Breast epithelium (tissue), 4 donors: ENCODE results near the gene ARF6. TPM values are rescaled to one million over a fixed set of nuclear protein-coding genes. Genes with fewer than 3 reads are reported as not detected.
"Not testable (repeated sequence)": the region's sequence is repeated elsewhere in the genome, so short reads cannot be mapped to it uniquely, and the experiment has no call there.

ENCODE experiments used
- DNase-seq, 2 donors: peaks; one replicate each; pipeline ENCODE4 v3.0.0-alpha.2; 2019; ENCODE audit warnings: low spot score in 2 of 2
- H3K27ac ChIP-seq, 2 donors: fragments of 200-600 bp; sonication (generic) in 1 of 2; one replicate each; pipeline ENCODE4 v1.5.1; 2016 to 2019; ENCODE audit warnings: mild to moderate bottlenecking in 1 of 2
- H3K27me3 ChIP-seq, 2 donors: fragments of 200-600 bp; sonication (generic) in 1 of 2; one replicate each; pipeline versions ENCODE4 v1.5.1 to v1.6.0; 2017 to 2019; ENCODE audit warnings: control low read depth in 1 of 2, mild to moderate bottlenecking in 1 of 2
- H3K36me3 ChIP-seq: fragments of 200-600 bp; one replicate; pipeline ENCODE4 v1.5.1; 2019
- H3K4me1 ChIP-seq, 2 donors: fragments of 200-600 bp; sonication (generic); one replicate each; pipeline ENCODE4 v1.5.1; 2016 to 2019; ENCODE audit warnings: control low read depth in 1 of 2
- H3K4me3 ChIP-seq, 3 donors: fragments of 200-600 bp; sonication (generic); 1 replicate in 2 of 3; 2 replicates in 1 of 3; pipeline ENCODE4 v1.5.1; 2016 to 2019; ENCODE audit warnings: mild to moderate bottlenecking in 3 of 3, moderate library complexity in 2 of 3
- H3K9me3 ChIP-seq, 2 donors: fragments of 200-600 bp; sonication (generic) in 1 of 2; one replicate each; pipeline ENCODE4 v1.5.1; 2016 to 2019; ENCODE audit warnings: control low read depth in 1 of 2
- CTCF ChIP-seq, 3 donors: fragments of 450-650 bp; IDR thresholded peaks; one replicate each; pipeline ENCODE4 v1.5.1; 2016 to 2017; ENCODE audit warnings: antibody characterized with exemption in 3 of 3, mild to moderate bottlenecking in 3 of 3, moderate library complexity in 3 of 3
- POLR2A ChIP-seq: fragments of 450-650 bp; IDR thresholded peaks from one replicate; pipeline ENCODE4 v1.6.1; 2016; ENCODE audit warnings: antibody characterized with exemption, mild to moderate bottlenecking, moderate library complexity
- POLR2AphosphoS5 ChIP-seq, 3 donors: sonication (generic); formaldehyde crosslinking; IDR thresholded peaks; one replicate each; pipeline ENCODE4 v1.6.1; 2017; ENCODE audit warnings: antibody characterized with exemption in 3 of 3
- intact Hi-C: fragments of 100-400 bp; cut with DNase I; formaldehyde crosslinking; loops from one replicate; pipeline ENCODE4 v1.15.1; 2023; ENCODE audit warnings: low total_unique reads
- total RNA-seq, 3 donors: library from RNA; depleted of rRNA; stranded (reverse); fragments of >200 nt; gene quantifications; one replicate each; pipeline ENCODE4 v1.1.0, GENCODE V29; 2016

The ARF6 gene
- total RNA-seq, 3 donors from 2014 or later, result 39.2 to 63.8 (median 44.2) TPM

- intact Hi-C loops, result loop anchor here (10.0 kb wide), 1 partner anchor 217 kb away; no protein-coding TSS in a partner anchor
Observed at GRCh38 chr14:49888293-49888692, 4.6 kb upstream of the ARF6 start.

GRCh38 chr14:49892301-49892635 is 614 bp upstream of the ARF6 start:
- H3K9me3 ChIP-seq, result no peaks in the 10 kb centered on the region
- H3K36me3 ChIP-seq, result no peaks in the 10 kb centered on the region
- DNase-seq, result peak; percentile 65 to 75
- peak overlapping the region; percentile 90 to 98 (median 92) for H3K4me3 ChIP-seq
- TF ChIP-seq POLR2AphosphoS5 (IDR thresholded peaks at IDR 0.05), result no peak
- TF ChIP-seq CTCF (IDR thresholded peaks at IDR 0.05), result peak in 1 of 3 donors; percentile 31
- no peak for TF ChIP-seq POLR2A
- H3K27ac ChIP-seq, result peak overlapping the region; percentile 99
- intact Hi-C loops, result loop anchor here (10.0 kb wide), 1 partner anchor 113 kb away; no protein-coding TSS in a partner anchor
- H3K27me3 ChIP-seq, result no peaks in the 10 kb centered on the region
- peaks cover 0 to 18% of the 10 kb centered on the region in 2 donors for H3K4me1 ChIP-seq

More at GRCh38 chr14:49888293-49888692, 4.6 kb upstream of the ARF6 start:
- no peaks in the 10 kb centered on the region for H3K36me3 ChIP-seq
- H3K4me3 ChIP-seq, result no peak overlapping the region
- H3K9me3 ChIP-seq, result no peaks in the 10 kb centered on the region
- no peaks in the 10 kb centered on the region for H3K4me1 ChIP-seq
- H3K27ac ChIP-seq, result no peak overlapping the region
- no peaks in the 10 kb centered on the region for H3K27me3 ChIP-seq
- no peak for DNase-seq
- TF ChIP-seq POLR2AphosphoS5 (IDR thresholded peaks at IDR 0.05) (no peak), POLR2A (no peak), CTCF (IDR thresholded peaks at IDR 0.05) (no peak)

- TF ChIP-seq POLR2A (no peak), CTCF (IDR thresholded peaks at IDR 0.05) (no peak), POLR2AphosphoS5 (IDR thresholded peaks at IDR 0.05) (no peak)
- peaks cover 0 to 24% of the 10 kb centered on the region in 2 donors for H3K4me1 ChIP-seq
- intact Hi-C loops, result loop anchor here (10.0 kb wide), 1 partner anchor 111 kb away; no protein-coding TSS in a partner anchor
Observed at GRCh38 chr14:49893309-49894213, 679 bp downstream of the ARF6 start.

GRCh38 chr14:49894214-49895107 is 1.6 kb downstream of the ARF6 start:
- peak overlapping the region; percentile 99 for H3K27ac ChIP-seq
- H3K36me3 ChIP-seq, DNase-seq, H3K9me3 ChIP-seq, H3K27me3 ChIP-seq: not testable (repeated sequence)
- H3K4me3 ChIP-seq, result peak overlapping the region; percentile 90 to 98 (median 92)
- H3K4me1 ChIP-seq, result peaks cover 0 to 24% of the 10 kb centered on the region in 2 donors
- intact Hi-C loops, result loop anchor here (10.0 kb wide), 1 partner anchor 110 kb away; no protein-coding TSS in a partner anchor

More at GRCh38 chr14:49893309-49894213, 679 bp downstream of the ARF6 start:
- DNase-seq, result peak; percentile 49 to 58
- Histone ChIP-seq H3K27ac (peak overlapping the region; percentile 99), H3K4me3 (peak overlapping the region; percentile 90 to 98 (median 92)), H3K27me3 (no peaks in the 10 kb centered on the region), H3K9me3 (no peaks in the 10 kb centered on the region), H3K36me3 (no peaks in the 10 kb centered on the region)

- Histone ChIP-seq H3K9me3 (no peaks in the 10 kb centered on the region), H3K27me3 (no peaks in the 10 kb centered on the region), H3K36me3 (no peaks in the 10 kb centered on the region), H3K4me3 (peak overlapping the region; percentile 90 to 98 (median 92)), H3K27ac (peak overlapping the region; percentile 62 to 99), H3K4me1 (peaks cover 0 to 24% of the 10 kb centered on the region in 2 donors)
- no peak for TF ChIP-seq POLR2AphosphoS5 (IDR thresholded peaks at IDR 0.05)
- TF ChIP-seq POLR2A, result no peak
- TF ChIP-seq CTCF (IDR thresholded peaks at IDR 0.05), result no peak
- intact Hi-C loops, result loop anchor here (10.0 kb wide), 1 partner anchor 109 kb away; no protein-coding TSS in a partner anchor
- DNase-seq, result no peak
Observed at GRCh38 chr14:49895480-49895879, 2.6 kb downstream of the ARF6 start.

GRCh38 chr14:49896272-49896671 is 3.4 kb downstream of the ARF6 start:
- Histone ChIP-seq H3K4me1 (peaks cover 0 to 24% of the 10 kb centered on the region in 2 donors), H3K4me3 (peak overlapping the region; percentile 90 to 98 (median 92)), H3K27ac (peak overlapping the region; percentile 62 to 99)
- not testable (repeated sequence) for H3K36me3 ChIP-seq, H3K9me3 ChIP-seq, H3K27me3 ChIP-seq, DNase-seq
- intact Hi-C loops, result loop anchor here (10.0 kb wide), 1 partner anchor 109 kb away; no protein-coding TSS in a partner anchor
